Measurements from ENCODE around the gene SPC24. TPM values are rescaled to one million over a fixed set of nuclear protein-coding genes. Genes with fewer than 3 reads are reported as not detected.

The SPC24 gene
- total and polyA plus RNA-seq, 9 of the 15 experiments (the other 6 are each of a cell fraction or from before 2014, with no cell fraction given), result 18.2 to 154 (median 60.9) TPM

GRCh38 chr19:11155373-11156120 is at the start of gene SPC24 (continued):
- TF ChIP-seq MYC (IDR thresholded peaks at IDR 0.05; ENCODE audit: low read depth, low read length) (peak; percentile 70; the same call in 1 of the 2 replicates), MYC (CRISPR knock-in tag; IDR thresholded peaks at IDR 0.05; ENCODE audit: borderline replicate concordance, low read depth) (no peak), NUFIP1 (IDR thresholded peaks at IDR 0.05; ENCODE audit: partially characterized antibody) (no peak), ZNF609 (CRISPR knock-in tag; IDR thresholded peaks at IDR 0.05; ENCODE audit: borderline replicate concordance) (no peak), MAX (CRISPR knock-in tag; IDR thresholded peaks at IDR 0.05) (peak; percentile 76), ZEB2 (IDR thresholded peaks at IDR 0.05) (no peak), XRCC3 (IDR thresholded peaks at IDR 0.05) (no peak), TAF15 (IDR thresholded peaks at IDR 0.05; ENCODE audit: low read depth, low read length) (no peak), ATF2 (CRISPR knock-in tag; IDR thresholded peaks at IDR 0.05) (no peak), CBX5 (IDR thresholded peaks at IDR 0.05; ENCODE audit: borderline replicate concordance, low read depth) (no peak), GTF2F1 (IDR thresholded peaks at IDR 0.05; ENCODE audit: low read depth, low read length) (peak; percentile 66; the same call in 1 of the 2 replicates), NFXL1 (CRISPR knock-in tag; IDR thresholded peaks at IDR 0.05) (no peak), CCNT2 (IDR thresholded peaks at IDR 0.05; ENCODE audit: borderline replicate concordance, extremely low read depth, insufficient read length, low read depth, low read length) (peak; percentile 64), CXXC5 (CRISPR knock-in tag; IDR thresholded peaks at IDR 0.05) (peak; percentile 51; the same call in 1 of the 2 replicates), RB1 (IDR thresholded peaks at IDR 0.05; ENCODE audit: low read depth) (peak; percentile 91), ZNF778 (CRISPR knock-in tag; IDR thresholded peaks at IDR 0.05) (no peak), BCOR (IDR thresholded peaks at IDR 0.05) (no peak), ZBTB7A (IDR thresholded peaks at IDR 0.05; ENCODE audit: borderline replicate concordance, control insufficient read depth, low read depth, low read length) (peak; percentile 79), ZBTB17 (CRISPR knock-in tag; IDR thresholded peaks at IDR 0.05) (no peak), POLR2AphosphoS2 (IDR thresholded peaks at IDR 0.05; ENCODE audit: low read length) (no peak), ZNF586 (CRISPR knock-in tag; conservative IDR thresholded peaks at IDR 0.05) (no peak), ZNF23 (CRISPR knock-in tag; IDR thresholded peaks at IDR 0.05) (no peak), PTTG1 (tag; IDR thresholded peaks at IDR 0.05; ENCODE audit: low read depth) (no peak), ZNF507 (tag; conservative IDR thresholded peaks at IDR 0.05) (no peak), ZNF316 (IDR thresholded peaks at IDR 0.05) (peak; percentile 37; the same call in 1 of the 2 replicates)
